AG09309 (cell line): ENCODE results near the gene HOXB5.

ENCODE experiments used
- DNase-seq: peaks from one replicate; pipeline ENCODE4 v3.0.0-alpha.2; 2010; ENCODE audit warnings: low read depth
- H3K4me3 ChIP-seq: 2 replicates; pipeline ENCODE4 v1.5.1; 2011; ENCODE audit warnings: mild to moderate bottlenecking, low read depth, low read length, moderate library complexity; ENCODE audit not compliant: control insufficient read depth
- CTCF ChIP-seq: IDR thresholded peaks from 2 replicates; pipeline ENCODE4 v1.5.1; 2011; ENCODE audit warnings: mild to moderate bottlenecking, low read depth, low read length, inconsistent platforms; ENCODE audit not compliant: insufficient read depth, control insufficient read depth; ENCODE audit errors: missing control alignments

HOXB5 gene

GRCh38 chr17:48591255-48592056 lies 2.1 kb downstream of the HOXB5 start:
- no peak for TF ChIP-seq CTCF
- no peak for DNase-seq
- H3K4me3 ChIP-seq: no peak overlapping the region

DNA sequence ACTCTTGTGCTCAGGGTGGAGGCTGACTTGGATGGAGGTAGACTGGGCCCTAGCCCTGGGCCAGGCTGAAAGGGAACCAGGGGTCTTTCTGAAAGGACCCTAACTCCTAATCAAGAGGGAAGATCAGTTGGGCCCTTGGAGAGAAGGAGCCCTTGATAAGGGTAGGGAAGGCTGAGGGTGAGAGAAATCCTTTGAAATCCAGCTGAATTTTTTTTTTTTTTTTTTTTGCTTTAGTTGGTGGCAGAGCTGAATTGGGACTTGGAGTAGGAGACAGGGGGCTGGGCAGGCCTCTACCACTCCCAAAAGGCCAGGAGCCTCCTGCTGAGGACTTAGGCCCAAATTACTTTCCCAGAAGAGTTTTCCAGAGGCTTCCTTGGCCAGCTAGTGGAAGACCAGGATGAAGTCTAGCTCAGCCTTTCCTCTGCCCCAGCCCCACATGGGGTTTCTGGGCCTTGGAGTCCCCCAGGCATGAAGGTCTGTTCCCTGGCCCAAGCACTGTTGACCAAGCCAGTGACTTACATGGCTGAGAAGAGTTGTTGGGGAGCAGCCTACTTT lies 2.9 kb downstream of the HOXB5 start:
- no peak for DNase-seq
- no peak for TF ChIP-seq CTCF
- no peak overlapping the region for H3K4me3 ChIP-seq

DNA sequence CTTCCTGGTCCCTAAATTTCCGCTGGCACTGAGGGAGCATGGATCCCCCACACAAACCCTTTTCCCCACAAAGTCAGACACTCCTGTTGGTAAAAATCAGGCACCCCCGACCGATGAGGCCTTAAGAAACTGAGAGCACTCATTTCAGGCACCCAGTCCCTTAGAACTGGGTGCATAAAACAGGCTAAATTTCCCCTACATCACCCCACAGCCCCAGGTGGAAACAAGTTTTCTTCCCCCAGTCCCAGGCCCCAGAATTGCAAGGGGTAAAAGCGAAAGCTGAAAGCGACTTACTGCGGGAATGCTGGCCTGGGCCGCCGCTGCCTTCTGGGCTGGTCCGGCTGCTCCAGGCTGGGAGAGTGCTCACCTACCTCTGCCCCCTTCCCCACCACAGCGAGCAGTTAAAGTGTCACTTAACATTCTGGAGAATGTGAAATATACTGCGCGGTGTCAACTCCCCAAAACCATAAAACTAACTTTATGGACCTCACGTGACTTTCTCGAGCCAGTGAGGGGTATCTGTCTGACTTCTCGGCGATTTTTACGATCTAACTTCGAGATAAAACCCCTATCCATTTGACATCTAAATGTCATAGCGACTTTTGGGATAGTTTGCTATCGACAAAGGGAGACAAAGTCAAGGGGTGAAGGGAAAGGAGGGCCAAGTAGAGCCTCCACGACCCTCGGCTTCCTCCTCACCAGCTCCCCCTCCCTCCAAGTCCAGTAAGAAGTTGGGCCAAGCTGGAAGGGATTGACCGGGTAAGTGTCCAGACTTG lies 3.6 kb downstream of the HOXB5 start, which contains the start of gene HOXB3:
HOXB3 (minus strand) TSS at position 411 of the 776 bp plus-strand sequence. CDS start 37,767 bp downstream, outside the sequence.
- no peak for DNase-seq
- TF ChIP-seq CTCF: no peak
- H3K4me3 ChIP-seq: no peak within 1 kb of the TSS

DNA sequence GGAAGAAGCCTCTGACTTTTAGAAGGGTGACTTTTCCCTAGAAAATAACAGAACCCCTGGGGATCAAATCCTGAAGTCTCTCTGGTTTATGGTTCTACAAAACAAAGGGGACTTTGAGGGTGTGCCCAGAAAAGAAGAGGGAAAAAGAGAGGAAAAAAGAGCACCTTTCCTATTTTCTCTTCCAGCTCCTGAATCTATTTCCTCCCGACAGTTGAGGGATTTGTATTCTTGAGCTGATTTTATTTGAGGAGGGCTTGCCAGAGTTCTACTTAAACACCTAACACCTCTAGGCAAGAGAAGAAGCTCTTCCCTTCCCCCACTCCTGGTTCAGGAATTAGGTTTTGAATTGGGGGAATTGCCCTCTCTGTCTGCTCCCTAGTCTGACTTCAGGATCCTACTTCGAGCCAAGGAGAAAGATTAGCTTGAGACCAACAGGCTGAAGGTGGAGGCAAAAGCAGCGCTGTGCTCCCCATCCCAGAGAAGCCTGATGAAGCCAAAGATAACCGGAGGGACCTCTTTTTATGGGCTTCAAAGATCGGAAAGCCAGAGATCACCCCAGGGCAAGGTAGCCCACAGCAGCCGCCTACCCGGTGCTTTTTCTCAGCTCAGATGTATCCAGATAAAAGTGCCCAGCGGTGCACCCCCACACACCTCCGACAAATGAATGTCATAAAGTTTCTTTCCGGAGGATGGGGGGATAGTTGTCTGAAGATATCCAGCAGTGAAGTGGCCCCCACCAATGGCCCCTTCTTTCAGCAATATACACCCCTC lies 4.3 kb downstream of the HOXB5 start:
- no peak overlapping the region for H3K4me3 ChIP-seq
- TF ChIP-seq CTCF: no peak
- no peak for DNase-seq

GRCh38 chr17:48588528-48588927 lies 5.1 kb downstream of the HOXB5 start:
- no peak for DNase-seq

More at GRCh38 chr17:48588528-48588927, 5.1 kb downstream of the HOXB5 start:
- TF ChIP-seq CTCF: no peak
- H3K4me3 ChIP-seq: no peak overlapping the region
